Small intestine (tissue), 7 donors: ENCODE data around the gene ACMSD. TPM values are rescaled to one million over a fixed set of nuclear protein-coding genes. Genes with fewer than 3 reads are reported as not detected.
"Not testable (repeated sequence)": the region's sequence is repeated elsewhere in the genome, so short reads cannot be mapped to it uniquely, and the experiment has no call there.

ENCODE experiments used
- DNase-seq, 2 donors: peaks; one replicate each; pipeline versions ENCODE4 v3.0.0 to v3.0.0-alpha.2; 2013
- FAIRE-seq: peaks from 2 replicates; lab custom pipeline; 2012; peaks lifted over from hg19 to GRCh38; lab: Jason Lieb, UNC
- H3K27ac ChIP-seq, 3 donors: one replicate each; pipeline ENCODE4 v1.5.1; 2013; ENCODE audit warnings: low read length in 2 of 3, mild to moderate bottlenecking in 2 of 3, control low read depth in 1 of 3, inconsistent platforms in 1 of 3, low read depth in 1 of 3, moderate library complexity in 1 of 3
- H3K27me3 ChIP-seq, 3 donors: one replicate each; pipeline ENCODE4 v1.6.1; 2013; ENCODE audit warnings: low read length in 3 of 3, inconsistent platforms in 1 of 3; ENCODE audit not compliant: control insufficient read depth in 3 of 3, insufficient read depth in 3 of 3
- H3K36me3 ChIP-seq, 3 donors: one replicate each; pipeline ENCODE4 v1.6.1; 2013; ENCODE audit warnings: low read length in 3 of 3, inconsistent platforms in 1 of 3, low read depth in 1 of 3, mild to moderate bottlenecking in 1 of 3, moderate library complexity in 1 of 3; ENCODE audit not compliant: control insufficient read depth in 3 of 3, insufficient read depth in 2 of 3
- H3K4me1 ChIP-seq, 3 donors: one replicate each; pipeline ENCODE4 v1.6.1; 2013; ENCODE audit warnings: low read length in 2 of 3, inconsistent platforms in 1 of 3, low read depth in 1 of 3, mild to moderate bottlenecking in 1 of 3, moderate library complexity in 1 of 3; ENCODE audit not compliant: control insufficient read depth in 3 of 3, insufficient read depth in 2 of 3
- H3K4me3 ChIP-seq, 3 donors: one replicate each; pipeline ENCODE4 v1.5.1; 2013; ENCODE audit warnings: low read length in 3 of 3, control low read depth in 1 of 3, inconsistent platforms in 1 of 3, low read depth in 1 of 3, mild to moderate bottlenecking in 1 of 3, moderate library complexity in 1 of 3
- H3K9me3 ChIP-seq, 2 donors: one replicate each; pipeline ENCODE4 v1.6.1; 2013; ENCODE audit warnings: low read depth in 1 of 2, low read length in 1 of 2; ENCODE audit not compliant: control insufficient read depth in 2 of 2, insufficient read depth in 1 of 2
- WGBS, 3 donors: extraction: QIAGEN DNeasy Blood & Tissue Kit; methylation state at CpG; one replicate each; pipeline ENCODE4 v1.1.7; 2013; 5-methylcytosine and 5-hydroxymethylcytosine counted together
- polyA plus RNA-seq, 4 donors: library from polyadenylated mRNA; stranded (reverse) in 3 of 4; unstranded in 1 of 4; fragments of 200-250 nt in 3 of 4; fragments of 120-200 nt in 1 of 4; gene quantifications; one replicate each; pipeline versions ENCODE4 v1.2.1 to v1.2.3, GENCODE V29; 2013
- donor health status: healthy with polysubstance abuse.
- donor health status: control.
- donor health status: control.
- donor health status: Bipolar disorder and iron deficiency.
- donor health status: healthy.

Gene ACMSD
- polyA plus RNA-seq, 4 donors, result 0.46 TPM; not detected in 3

- H3K4me3 ChIP-seq, result no peak overlapping the region
- no peaks in the 10 kb centered on the region for H3K27me3 ChIP-seq
- peaks cover 0 to 3% of the 10 kb centered on the region in 2 donors for H3K9me3 ChIP-seq
- H3K36me3 ChIP-seq, result no peaks in the 10 kb centered on the region
- no peak overlapping the region for H3K27ac ChIP-seq
- WGBS, 3 donors, result 64 to 81% (median 73%) methylated on average over 2 of the region's 2 CpGs
- no peaks in the 10 kb centered on the region for H3K4me1 ChIP-seq
- DNase-seq, result no peak
- no peak for FAIRE-seq
These were observed 1.2 kb downstream of the ACMSD start for GRCh38 chr2:134839649-134840048.

DNA sequence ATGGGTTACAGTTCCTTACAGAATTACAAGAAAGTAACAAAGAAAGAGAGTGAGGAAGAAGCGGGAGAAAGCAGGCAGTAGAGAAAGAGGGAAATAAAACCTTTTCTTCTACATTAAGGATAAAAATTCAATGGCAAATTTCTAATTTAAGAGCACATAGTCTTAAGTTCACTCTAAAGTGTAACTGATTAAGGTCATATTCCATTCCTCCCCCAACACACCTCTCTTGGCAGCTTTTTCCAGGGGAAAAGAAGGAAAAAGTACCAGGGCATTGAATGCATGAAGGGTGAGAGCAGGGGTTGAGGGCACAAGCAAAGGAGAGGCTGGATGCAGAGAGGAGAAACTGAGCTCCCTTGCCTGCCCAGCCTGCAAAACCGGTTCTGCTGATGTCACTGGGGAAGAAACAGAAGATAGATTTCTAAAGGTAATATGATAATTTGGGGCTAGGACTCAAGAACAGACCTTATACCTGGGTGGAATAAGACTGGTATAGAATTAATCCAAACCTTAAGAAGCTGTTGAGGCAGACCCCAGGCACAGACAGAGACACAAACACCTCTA lies 4.6 kb downstream of the ACMSD start:
- H3K27ac ChIP-seq, result no peak overlapping the region
- WGBS, 3 donors, result 65 to 74% (median 70%) methylated on average over 2 of the region's 2 CpGs
- FAIRE-seq, result no peak
- no peak for DNase-seq
- H3K4me3 ChIP-seq, result no peak overlapping the region
- no peaks in the 10 kb centered on the region for H3K9me3 ChIP-seq
- H3K4me1 ChIP-seq, result no peaks in the 10 kb centered on the region
- no peaks in the 10 kb centered on the region for H3K36me3 ChIP-seq
- H3K27me3 ChIP-seq, result no peaks in the 10 kb centered on the region

- no peaks in the 10 kb centered on the region for H3K36me3 ChIP-seq
- no peaks in the 10 kb centered on the region for H3K4me1 ChIP-seq
- no peak overlapping the region for H3K27ac ChIP-seq
- H3K27me3 ChIP-seq, result no peaks in the 10 kb centered on the region
- DNase-seq, result no peak
- H3K4me3 ChIP-seq, result no peak overlapping the region
- no peak for FAIRE-seq
- WGBS, 3 donors, result 79 to 91% (median 80%) methylated on average over 4 of the region's 4 CpGs
- no peaks in the 10 kb centered on the region for H3K9me3 ChIP-seq
These were observed 5.6 kb downstream of the ACMSD start for GRCh38 chr2:134843968-134844367.

- Histone ChIP-seq H3K27ac (no peak overlapping the region), H3K4me1 (no peaks in the 10 kb centered on the region), H3K4me3 (no peak overlapping the region), H3K9me3 (no peaks in the 10 kb centered on the region), H3K27me3 (no peaks in the 10 kb centered on the region), H3K36me3 (no peaks in the 10 kb centered on the region)
- DNase-seq, result no peak
- FAIRE-seq, result no peak
- 73 to 81% (median 75%) methylated on average over 2 of the region's 2 CpGs for WGBS, 3 donors
These were observed 6.6 kb downstream of the ACMSD start for GRCh38 chr2:134845028-134845427.

DNA sequence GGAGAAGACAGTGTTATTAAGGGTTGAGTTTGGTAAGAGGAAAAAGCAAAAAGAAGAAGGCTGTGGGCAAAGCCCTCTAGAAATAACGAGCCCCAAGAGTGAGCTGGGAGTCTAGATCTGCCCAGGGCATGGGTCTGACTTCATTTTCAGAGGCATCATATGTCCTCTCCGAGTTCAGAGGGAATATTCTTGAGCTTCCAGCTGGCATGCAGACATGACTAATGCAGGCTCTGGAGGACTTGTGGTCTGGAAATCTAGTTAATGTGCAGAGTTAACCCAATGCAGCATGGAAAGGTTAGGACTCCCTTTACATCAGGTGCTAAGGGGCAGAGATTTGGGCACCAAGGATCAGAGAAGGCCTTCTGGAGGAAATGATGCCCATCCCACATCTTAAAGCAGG lies 7.3 kb downstream of the ACMSD start:
- FAIRE-seq, result no peak
- no peaks in the 10 kb centered on the region for H3K4me1 ChIP-seq
- no peaks in the 10 kb centered on the region for H3K36me3 ChIP-seq
- 40 to 52% (median 50%) methylated on average over 2 of the region's 2 CpGs for WGBS, 3 donors
- no peak for DNase-seq
- no peaks in the 10 kb centered on the region for H3K9me3 ChIP-seq
- no peak overlapping the region for H3K4me3 ChIP-seq
- H3K27ac ChIP-seq, result no peak overlapping the region
- no peaks in the 10 kb centered on the region for H3K27me3 ChIP-seq

GRCh38 chr2:134846213-134846612 lies 7.8 kb downstream of the ACMSD start:
- no peak for DNase-seq
- Histone ChIP-seq H3K27ac (no peak overlapping the region), H3K4me3 (no peak overlapping the region), H3K9me3 (no peaks in the 10 kb centered on the region), H3K36me3 (no peaks in the 10 kb centered on the region), H3K27me3 (no peaks in the 10 kb centered on the region), H3K4me1 (no peaks in the 10 kb centered on the region)
- FAIRE-seq, result no peak
- 29 to 68% (median 50%) methylated on average over 1 of the region's 1 CpG for WGBS, 3 donors

DNA sequence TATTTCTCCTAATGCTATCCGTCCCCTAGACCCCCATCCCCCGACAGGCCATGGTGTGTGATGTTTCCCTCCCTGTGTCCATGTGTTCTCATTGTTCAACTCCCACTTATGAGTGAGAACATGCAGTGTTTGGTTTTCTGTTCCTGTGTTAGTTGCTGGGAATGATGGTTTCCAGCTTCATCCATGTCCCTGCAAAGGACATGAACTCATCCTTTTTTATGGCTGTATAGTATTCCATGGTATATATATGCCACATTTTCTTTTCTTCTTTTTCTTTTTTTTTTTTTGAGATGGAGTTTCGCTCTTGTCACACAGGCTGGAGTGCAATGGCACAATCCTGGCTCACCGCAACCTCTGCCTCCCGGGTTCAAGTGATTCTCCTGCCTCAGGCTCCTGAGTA lies 9.2 kb downstream of the ACMSD start:
- H3K36me3 ChIP-seq, H3K27me3 ChIP-seq, H3K9me3 ChIP-seq, DNase-seq, H3K4me1 ChIP-seq, H3K27ac ChIP-seq, H3K4me3 ChIP-seq, FAIRE-seq: not testable (repeated sequence)
- WGBS, 3 donors, result 95 to 97% (median 97%) methylated on average over 5 of the region's 5 CpGs

GRCh38 chr2:134852518-134852917 lies 14.1 kb downstream of the ACMSD start:
- WGBS, 3 donors, result 83 to 87% (median 83%) methylated on average over 7 of the region's 7 CpGs
- Histone ChIP-seq H3K27me3 (no peaks in the 10 kb centered on the region), H3K36me3 (no peaks in the 10 kb centered on the region), H3K4me3 (no peak overlapping the region), H3K4me1 (no peaks in the 10 kb centered on the region), H3K9me3 (no peaks in the 10 kb centered on the region), H3K27ac (no peak overlapping the region)
- no peak for FAIRE-seq
- DNase-seq, result no peak

- Histone ChIP-seq H3K27me3 (peaks cover 0 to 3% (median 0%) of the 10 kb centered on the region in 3 donors), H3K4me1 (no peaks in the 10 kb centered on the region), H3K4me3 (no peak overlapping the region), H3K27ac (no peak overlapping the region), H3K9me3 (no peaks in the 10 kb centered on the region), H3K36me3 (no peaks in the 10 kb centered on the region)
- FAIRE-seq (no peak), DNase-seq (no peak)
These were observed 17.3 kb downstream of the ACMSD start for GRCh38 chr2:134855709-134856108.
